Thoracic aorta (tissue), 2 donors: ENCODE results near the gene SMCO2. TPM values are rescaled to one million over a fixed set of nuclear protein-coding genes. Genes with fewer than 3 reads are reported as not detected.

Experiments
- ATAC-seq: fragments of 150-250 bp; one replicate; pipeline ENCODE4 v1.8.0; 2017; ENCODE audit warnings: low read depth; ENCODE audit not compliant: insufficient number of reproducible peaks, low FRiP score
- DNase-seq: peaks from one replicate; pipeline ENCODE4 v3.0.0-alpha.2; 2020; ENCODE audit warnings: low spot score
- H3K27ac ChIP-seq, 2 donors: fragments of 200-600 bp; sonication (generic); 1 replicate in 1 of 2; 2 replicates in 1 of 2; pipeline ENCODE4 v1.5.1; 2016; ENCODE audit warnings: mild to moderate bottlenecking in 2 of 2, moderate library complexity in 2 of 2
- H3K27me3 ChIP-seq: fragments of 200-600 bp; sonication (generic); replicated peaks from 2 replicates; pipeline ENCODE4 v1.6.0; 2016; ENCODE audit warnings: mild to moderate bottlenecking; ENCODE audit not compliant: insufficient read depth
- H3K36me3 ChIP-seq: fragments of 200-600 bp; sonication (generic); one replicate; pipeline ENCODE4 v1.5.1; 2016
- H3K4me1 ChIP-seq, 2 donors: fragments of 200-600 bp; sonication (generic); 1 replicate in 1 of 2; 2 replicates in 1 of 2; pipeline versions ENCODE4 v1.5.1 to v1.6.0; 2016; ENCODE audit warnings: low read depth in 2 of 2, mild to moderate bottlenecking in 1 of 2; ENCODE audit not compliant: control insufficient read depth in 1 of 2
- H3K4me3 ChIP-seq: fragments of 200-600 bp; sonication (generic); 2 replicates; pipeline ENCODE4 v1.5.1; 2016; ENCODE audit warnings: mild to moderate bottlenecking
- H3K9me3 ChIP-seq: fragments of 200-600 bp; sonication (generic); 2 replicates; pipeline ENCODE4 v1.5.1; 2016
- total RNA-seq, 2 donors: library from RNA; depleted of rRNA; stranded (reverse); fragments of >200 nt; gene quantifications; one replicate each; pipeline versions ENCODE4 v1.1.0 to v1.2.3, GENCODE V29; 2016
- TF ChIP-seq, protein P1 (sequence below): fragments of 200-600 bp; sonication (generic); IDR thresholded peaks from one replicate; pipeline ENCODE4 v1.5.1; 2019; ENCODE audit warnings: antibody characterized with exemption

The SMCO2 gene
- total RNA-seq, 2 donors from 2014 or later = not detected

GRCh38 chr12:27524839-27525753 is 78.6 kb downstream of the SMCO2 start:
- peaks cover 15 to 52% of the 10 kb centered on the region in 2 donors for H3K4me1 ChIP-seq
- DNase-seq = no peak
- no peaks in the 10 kb centered on the region for H3K36me3 ChIP-seq
- no peaks in the 10 kb centered on the region for H3K9me3 ChIP-seq
- H3K4me3 ChIP-seq = peak overlapping the region; percentile 79
- peak overlapping the region; percentile 78 to 88 for H3K27ac ChIP-seq
- no peak for ATAC-seq
- TF ChIP-seq, protein P1, sequence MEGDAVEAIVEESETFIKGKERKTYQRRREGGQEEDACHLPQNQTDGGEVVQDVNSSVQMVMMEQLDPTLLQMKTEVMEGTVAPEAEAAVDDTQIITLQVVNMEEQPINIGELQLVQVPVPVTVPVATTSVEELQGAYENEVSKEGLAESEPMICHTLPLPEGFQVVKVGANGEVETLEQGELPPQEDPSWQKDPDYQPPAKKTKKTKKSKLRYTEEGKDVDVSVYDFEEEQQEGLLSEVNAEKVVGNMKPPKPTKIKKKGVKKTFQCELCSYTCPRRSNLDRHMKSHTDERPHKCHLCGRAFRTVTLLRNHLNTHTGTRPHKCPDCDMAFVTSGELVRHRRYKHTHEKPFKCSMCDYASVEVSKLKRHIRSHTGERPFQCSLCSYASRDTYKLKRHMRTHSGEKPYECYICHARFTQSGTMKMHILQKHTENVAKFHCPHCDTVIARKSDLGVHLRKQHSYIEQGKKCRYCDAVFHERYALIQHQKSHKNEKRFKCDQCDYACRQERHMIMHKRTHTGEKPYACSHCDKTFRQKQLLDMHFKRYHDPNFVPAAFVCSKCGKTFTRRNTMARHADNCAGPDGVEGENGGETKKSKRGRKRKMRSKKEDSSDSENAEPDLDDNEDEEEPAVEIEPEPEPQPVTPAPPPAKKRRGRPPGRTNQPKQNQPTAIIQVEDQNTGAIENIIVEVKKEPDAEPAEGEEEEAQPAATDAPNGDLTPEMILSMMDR = no peak
- H3K27me3 ChIP-seq = no peaks in the 10 kb centered on the region

GRCh38 chr12:27527512-27527911 is 81.0 kb downstream of the SMCO2 start:
- Histone ChIP-seq H3K4me1 (peaks cover 16 to 54% of the 10 kb centered on the region in 2 donors), H3K9me3 (no peaks in the 10 kb centered on the region), H3K27me3 (no peaks in the 10 kb centered on the region), H3K4me3 (no peak overlapping the region), H3K36me3 (no peaks in the 10 kb centered on the region), H3K27ac (peak overlapping the region in 1 of 2 donors; percentile 25)
- ATAC-seq (no peak), DNase-seq (no peak)
- TF ChIP-seq, protein P1 = no peak

GRCh38 chr12:27528788-27529187 is 82.3 kb downstream of the SMCO2 start:
- Histone ChIP-seq H3K9me3 (no peaks in the 10 kb centered on the region), H3K4me3 (no peak overlapping the region), H3K4me1 (peaks cover 12 to 43% of the 10 kb centered on the region in 2 donors), H3K27me3 (no peaks in the 10 kb centered on the region), H3K36me3 (no peaks in the 10 kb centered on the region), H3K27ac (peak overlapping the region in 1 of 2 donors; percentile 25)
- TF ChIP-seq, protein P1 = no peak
- DNase-seq (no peak), ATAC-seq (no peak)

DNA sequence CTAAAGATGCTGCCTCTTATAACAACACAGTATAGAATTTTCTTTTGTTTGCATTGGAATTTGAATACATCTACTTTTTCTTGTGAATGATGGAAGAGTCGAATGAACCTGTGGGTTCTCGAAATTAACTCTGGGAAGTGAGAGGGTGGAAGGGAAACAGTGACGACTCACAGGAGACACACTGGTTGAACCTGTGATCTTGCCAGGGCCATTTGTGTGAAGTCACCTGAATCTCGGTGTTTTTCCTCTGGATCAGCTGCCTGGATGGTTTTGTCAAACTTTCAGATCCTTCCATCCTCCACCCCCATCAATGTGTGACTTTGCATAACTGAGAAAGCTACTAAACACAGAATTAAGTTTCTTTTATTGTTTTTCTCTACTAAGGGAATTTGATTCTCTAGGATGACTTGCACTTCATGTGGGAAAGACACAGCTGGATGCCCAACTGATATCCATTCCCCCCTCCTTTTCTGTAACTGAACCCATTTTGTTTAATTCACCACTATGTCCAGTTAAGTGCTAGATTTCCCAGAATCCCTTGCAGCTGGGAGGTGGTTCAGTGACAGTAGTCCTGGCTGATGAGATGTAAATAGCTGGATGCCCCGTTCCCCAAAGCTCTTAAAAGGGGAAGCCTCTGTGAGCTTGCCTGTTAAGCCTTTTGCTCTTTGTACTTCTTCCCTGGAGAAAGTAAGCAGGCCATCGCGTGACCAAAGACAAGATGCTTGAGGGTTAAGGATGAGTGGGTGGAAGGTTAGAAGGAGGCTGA is 83.8 kb downstream of the SMCO2 start:
- Histone ChIP-seq H3K27me3 (no peaks in the 10 kb centered on the region), H3K9me3 (no peaks in the 10 kb centered on the region), H3K36me3 (no peaks in the 10 kb centered on the region), H3K4me3 (no peak overlapping the region), H3K27ac (peak overlapping the region in 1 of 2 donors; percentile 25), H3K4me1 (peaks cover 12 to 54% of the 10 kb centered on the region in 2 donors)
- TF ChIP-seq, protein P1 = no peak
- ATAC-seq (no peak), DNase-seq (no peak)

DNA sequence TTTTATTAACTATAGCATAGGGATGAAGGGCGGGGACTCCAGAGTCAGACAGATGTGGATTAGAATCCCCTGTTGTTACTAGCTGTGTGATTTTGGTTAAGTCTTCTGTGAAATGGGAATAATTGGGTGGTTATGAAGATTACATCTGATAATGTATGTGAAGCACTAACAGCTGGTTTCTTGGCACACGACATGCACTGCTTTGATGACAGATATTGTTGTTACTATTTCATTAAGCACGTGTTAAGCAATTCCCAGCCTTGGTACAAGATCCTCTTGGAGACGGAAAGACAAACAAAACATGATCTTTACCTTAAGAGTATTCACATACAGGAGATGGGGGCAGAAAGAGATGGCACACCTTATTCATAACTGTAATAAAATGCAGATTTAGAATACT is 85.4 kb downstream of the SMCO2 start:
- H3K4me3 ChIP-seq = no peak overlapping the region
- H3K27me3 ChIP-seq = no peaks in the 10 kb centered on the region
- H3K36me3 ChIP-seq = no peaks in the 10 kb centered on the region
- peaks cover 9 to 54% of the 10 kb centered on the region in 2 donors for H3K4me1 ChIP-seq
- no peaks in the 10 kb centered on the region for H3K9me3 ChIP-seq
- no peak for ATAC-seq
- DNase-seq = no peak
- TF ChIP-seq, protein P1 = no peak
- peak overlapping the region in 1 of 2 donors; percentile 30 for H3K27ac ChIP-seq
